ENCODE measurements around the gene FMNL3.

The FMNL3 gene

DNA sequence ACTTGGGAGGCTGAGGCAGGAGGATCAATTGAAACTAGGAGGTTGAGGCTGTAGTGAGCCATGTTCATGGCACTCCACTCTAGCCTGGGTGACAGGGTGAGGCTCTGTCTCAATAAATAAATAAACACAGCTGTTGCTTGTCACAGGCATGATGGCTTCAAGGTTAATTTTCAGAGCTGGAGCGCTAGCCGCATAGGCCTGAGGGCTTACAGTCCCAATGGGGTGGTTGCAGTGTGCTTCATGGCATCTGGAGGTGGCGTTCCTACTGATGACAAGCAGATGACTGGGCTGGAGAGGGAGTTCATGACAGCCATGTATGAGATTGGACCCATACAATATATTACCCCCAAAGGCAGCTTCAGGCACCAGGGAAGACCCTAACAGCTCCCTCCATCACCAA lies 1.6 kb upstream of the FMNL3 start:
- H3K4me3 ChIP-seq (ENCODE audit: control insufficient read depth, low read depth, low read length): no peak overlapping the region
- TF ChIP-seq, protein P1, sequence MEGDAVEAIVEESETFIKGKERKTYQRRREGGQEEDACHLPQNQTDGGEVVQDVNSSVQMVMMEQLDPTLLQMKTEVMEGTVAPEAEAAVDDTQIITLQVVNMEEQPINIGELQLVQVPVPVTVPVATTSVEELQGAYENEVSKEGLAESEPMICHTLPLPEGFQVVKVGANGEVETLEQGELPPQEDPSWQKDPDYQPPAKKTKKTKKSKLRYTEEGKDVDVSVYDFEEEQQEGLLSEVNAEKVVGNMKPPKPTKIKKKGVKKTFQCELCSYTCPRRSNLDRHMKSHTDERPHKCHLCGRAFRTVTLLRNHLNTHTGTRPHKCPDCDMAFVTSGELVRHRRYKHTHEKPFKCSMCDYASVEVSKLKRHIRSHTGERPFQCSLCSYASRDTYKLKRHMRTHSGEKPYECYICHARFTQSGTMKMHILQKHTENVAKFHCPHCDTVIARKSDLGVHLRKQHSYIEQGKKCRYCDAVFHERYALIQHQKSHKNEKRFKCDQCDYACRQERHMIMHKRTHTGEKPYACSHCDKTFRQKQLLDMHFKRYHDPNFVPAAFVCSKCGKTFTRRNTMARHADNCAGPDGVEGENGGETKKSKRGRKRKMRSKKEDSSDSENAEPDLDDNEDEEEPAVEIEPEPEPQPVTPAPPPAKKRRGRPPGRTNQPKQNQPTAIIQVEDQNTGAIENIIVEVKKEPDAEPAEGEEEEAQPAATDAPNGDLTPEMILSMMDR (conservative IDR thresholded peaks at IDR 0.05; ENCODE audit: control insufficient read depth, insufficient read depth, low read depth, low read length): no peak
- no peak for DNase-seq (ENCODE audit: low read depth)

DNA sequence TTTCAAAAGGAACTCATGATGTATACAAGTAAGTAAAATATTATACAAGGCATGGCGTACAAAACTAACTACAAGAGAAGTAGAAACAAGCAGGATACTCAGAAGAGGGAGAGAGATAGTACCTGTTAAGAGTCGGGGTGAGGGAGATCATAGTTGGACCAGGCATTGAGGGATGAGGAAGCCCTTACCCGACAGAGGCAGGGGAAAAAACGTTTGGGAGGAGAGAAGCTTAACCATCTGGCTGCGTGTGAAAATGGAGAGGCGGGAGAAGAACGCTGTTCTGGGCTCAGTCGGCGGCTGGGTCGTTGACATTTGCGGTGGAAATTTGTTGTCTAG lies 575 bp upstream of the FMNL3 start:
- TF ChIP-seq, protein P1 (conservative IDR thresholded peaks at IDR 0.05; ENCODE audit: control insufficient read depth, insufficient read depth, low read depth, low read length): no peak
- peak overlapping the region; percentile 20 for H3K4me3 ChIP-seq (ENCODE audit: control insufficient read depth, low read depth, low read length)
- DNase-seq (ENCODE audit: low read depth): no peak

DNA sequence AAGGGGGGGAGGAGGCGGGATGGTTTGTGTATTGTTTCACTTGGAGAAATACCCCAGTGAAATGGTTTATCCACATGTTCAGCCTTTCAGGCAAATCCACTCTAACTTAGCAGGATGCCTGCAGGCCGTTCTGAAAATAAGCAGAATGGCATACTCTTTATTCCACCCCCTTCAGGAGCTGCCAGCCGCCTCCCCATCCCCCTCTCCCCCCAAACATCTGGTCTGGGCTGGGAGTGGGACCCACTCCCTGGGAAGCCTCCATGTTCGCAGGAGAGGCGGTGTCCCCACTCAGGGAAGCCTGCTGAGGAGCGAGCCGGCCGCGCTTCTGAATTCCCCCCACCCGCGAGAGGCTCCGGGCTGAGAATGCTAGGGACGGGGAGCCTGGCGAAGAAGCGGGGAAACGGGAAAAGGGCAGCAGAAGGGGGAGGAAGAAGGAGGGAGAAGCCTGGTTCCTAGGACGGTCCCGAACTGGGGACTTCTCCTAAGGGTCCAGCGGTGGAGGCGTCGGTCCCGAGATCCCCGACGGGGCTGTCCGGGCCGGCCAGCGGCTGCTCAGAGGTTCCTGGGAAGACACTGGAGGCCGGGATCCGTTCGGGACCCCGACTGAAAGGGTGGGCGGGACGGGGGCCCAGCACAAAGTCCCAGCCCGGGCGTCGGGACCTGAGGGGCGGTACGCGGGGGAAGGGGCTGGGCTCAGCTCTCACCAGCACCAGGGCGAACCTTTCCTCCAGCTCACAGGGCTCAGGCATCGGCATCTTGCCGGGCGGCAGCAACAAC lies 666 bp downstream of the FMNL3 start:
- peak overlapping the region; percentile 80 for H3K4me3 ChIP-seq (ENCODE audit: control insufficient read depth, low read depth, low read length)
- TF ChIP-seq, protein P1 (conservative IDR thresholded peaks at IDR 0.05; ENCODE audit: control insufficient read depth, insufficient read depth, low read depth, low read length): no peak
- DNase-seq (ENCODE audit: low read depth): peak; percentile 33

DNA sequence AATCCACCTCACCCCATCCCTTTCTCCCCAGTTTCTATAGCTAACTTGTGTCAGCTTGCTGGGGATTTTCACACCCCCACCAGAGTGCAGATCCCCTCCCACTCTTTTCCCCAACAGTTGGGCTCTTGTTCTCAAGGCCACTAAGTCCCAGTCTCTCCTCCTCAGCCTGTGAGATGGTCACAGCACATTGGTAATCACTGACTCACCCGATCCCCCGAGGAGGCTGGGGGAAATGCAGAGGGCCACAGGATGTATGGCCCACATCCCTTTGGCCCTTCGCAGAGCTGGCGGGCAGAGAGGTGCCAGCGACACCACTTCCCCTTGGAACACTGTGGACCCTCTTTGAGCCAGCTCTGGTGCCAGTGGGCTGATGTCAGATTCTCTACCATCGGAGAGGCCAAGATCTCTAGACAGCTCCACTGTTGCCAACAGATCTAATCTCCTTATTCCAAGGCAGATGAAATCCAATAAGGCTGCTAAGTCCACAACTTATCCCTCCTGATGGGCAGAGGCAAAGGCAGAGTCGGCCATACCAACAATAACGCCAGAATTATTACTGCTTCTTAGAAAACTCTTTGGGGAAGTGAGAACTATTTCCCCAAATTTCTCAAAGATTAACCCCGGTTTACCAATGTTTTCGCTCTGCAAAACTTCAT lies 1.6 kb downstream of the FMNL3 start:
- peak overlapping the region; percentile 80 for H3K4me3 ChIP-seq (ENCODE audit: control insufficient read depth, low read depth, low read length)
- TF ChIP-seq, protein P1 (conservative IDR thresholded peaks at IDR 0.05; ENCODE audit: control insufficient read depth, insufficient read depth, low read depth, low read length): no peak
- DNase-seq (ENCODE audit: low read depth): peak; percentile 80

DNA sequence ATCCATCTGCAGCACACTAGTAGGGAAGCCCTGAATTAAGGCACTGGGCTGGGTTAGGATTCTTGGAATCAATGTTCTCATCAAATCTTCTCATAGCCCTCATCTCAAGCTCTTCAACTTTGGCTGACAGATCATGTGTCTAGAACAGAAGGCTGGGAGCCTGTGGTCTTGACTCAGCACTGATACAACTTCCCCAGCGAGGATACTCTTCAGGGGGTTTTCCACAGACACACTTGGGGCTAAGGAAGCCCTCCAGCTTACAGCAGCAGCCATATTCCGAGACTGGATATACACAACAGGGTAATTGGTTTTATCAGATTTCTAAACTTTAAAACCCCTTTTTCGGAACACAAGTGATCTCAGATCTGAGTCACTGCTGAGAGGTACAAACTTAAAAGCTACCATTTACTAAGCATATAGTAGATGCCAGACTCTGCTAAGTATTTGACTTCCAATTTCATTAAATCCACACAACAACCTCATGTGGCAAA lies 3.5 kb downstream of the FMNL3 start:
- TF ChIP-seq, protein P1 (conservative IDR thresholded peaks at IDR 0.05; ENCODE audit: control insufficient read depth, insufficient read depth, low read depth, low read length): no peak
- DNase-seq (ENCODE audit: low read depth): peak; percentile 88
- no peak overlapping the region for H3K4me3 ChIP-seq (ENCODE audit: control insufficient read depth, low read depth, low read length)

DNA sequence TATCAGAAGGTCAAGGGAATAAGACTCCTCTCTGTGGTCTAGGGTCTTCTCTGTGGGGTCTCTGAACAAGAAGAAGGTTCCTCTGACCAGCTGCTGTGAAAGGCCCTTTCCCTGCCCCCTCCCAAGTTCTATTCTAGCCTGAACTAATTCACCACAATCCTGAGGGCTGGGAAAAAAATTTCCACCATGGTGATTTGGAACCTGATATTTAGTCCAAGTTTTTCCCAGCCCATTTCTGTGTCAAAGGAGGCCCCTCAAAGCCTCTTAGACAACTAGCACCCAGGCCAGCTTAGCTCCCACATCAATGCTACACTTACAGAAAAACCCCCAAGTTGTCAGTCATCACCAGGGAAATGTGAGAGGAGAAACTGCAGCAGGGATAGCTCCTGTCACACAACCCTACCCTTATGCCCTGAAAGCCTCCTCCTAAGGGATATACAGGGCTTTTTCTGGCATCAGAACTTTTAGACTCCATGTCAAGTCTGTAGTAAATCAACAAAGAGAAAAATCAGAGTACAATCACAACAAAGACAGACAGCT lies 4.5 kb downstream of the FMNL3 start:
- H3K4me3 ChIP-seq (ENCODE audit: control insufficient read depth, low read depth, low read length): no peak overlapping the region
- no peak for DNase-seq (ENCODE audit: low read depth)
- TF ChIP-seq, protein P1 (conservative IDR thresholded peaks at IDR 0.05; ENCODE audit: control insufficient read depth, insufficient read depth, low read depth, low read length): no peak

All from fibroblast of mammary gland (primary cell).